Erythroblast (primary cell): Measurements from ENCODE around the gene ZNF138.
A peak's percentile ranks its signal among the peaks of the same experiment; 100 is the strongest.
"Not testable (repeated sequence)": the region's sequence is repeated elsewhere in the genome, so short reads cannot be mapped to it uniquely, and the experiment has no call there.

Experiments
- DNase-seq, 2 experiments: peaks; one replicate each; lab custom pipeline; 2025; lab: John Stamatoyannopoulos, UW
- GATA1 ChIP-seq: IDR thresholded peaks from 2 replicates; pipeline ENCODE4 v1.6.1; 2011; ENCODE audit warnings: low read depth, mild to moderate bottlenecking, control low read depth, low read length, moderate library complexity
- POLR2A ChIP-seq: IDR thresholded peaks from 2 replicates; pipeline ENCODE4 v1.6.1; 2011; ENCODE audit warnings: mild to moderate bottlenecking, low read length

Gene ZNF138

DNA sequence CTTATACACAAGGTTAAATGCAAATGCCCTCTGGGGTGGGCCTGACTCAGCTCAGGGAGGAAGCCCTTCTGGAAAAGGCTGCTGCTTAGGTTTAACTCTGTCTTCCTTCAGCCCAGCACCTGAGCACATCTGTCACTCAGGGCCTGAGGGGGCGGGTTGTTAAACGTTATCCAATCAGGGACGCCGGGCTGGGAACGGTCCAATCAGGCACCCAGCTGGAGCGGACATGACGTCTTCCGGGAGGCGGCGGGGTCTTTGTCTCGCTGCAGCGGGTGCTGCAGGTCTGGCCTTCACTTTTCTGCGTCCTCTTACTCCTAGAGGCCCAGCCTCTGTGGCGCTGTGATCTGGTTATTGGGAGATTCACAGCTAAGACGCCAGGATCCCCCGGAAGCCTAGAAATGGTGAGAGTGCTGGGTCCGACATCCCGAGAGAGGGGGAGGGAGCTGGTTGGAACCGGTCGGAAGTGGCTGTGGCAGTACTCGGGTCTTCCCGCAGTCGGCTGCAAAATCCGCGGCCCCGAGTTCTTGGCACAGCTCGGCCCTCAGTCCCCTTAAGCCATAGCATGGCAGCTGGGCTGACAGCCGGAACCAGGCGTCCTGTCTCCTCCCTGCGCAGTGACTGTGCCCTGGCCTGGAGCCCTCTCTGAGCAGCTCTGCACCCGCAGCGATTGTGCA lies at the start of gene ZNF138:
Gene ZNF138, plus strand, starts transcription at position 258 of the 674 bp plus-strand sequence. Its CDS starts 141 bp downstream, at position 399.
- peak; percentile 96 for DNase-seq

DNA sequence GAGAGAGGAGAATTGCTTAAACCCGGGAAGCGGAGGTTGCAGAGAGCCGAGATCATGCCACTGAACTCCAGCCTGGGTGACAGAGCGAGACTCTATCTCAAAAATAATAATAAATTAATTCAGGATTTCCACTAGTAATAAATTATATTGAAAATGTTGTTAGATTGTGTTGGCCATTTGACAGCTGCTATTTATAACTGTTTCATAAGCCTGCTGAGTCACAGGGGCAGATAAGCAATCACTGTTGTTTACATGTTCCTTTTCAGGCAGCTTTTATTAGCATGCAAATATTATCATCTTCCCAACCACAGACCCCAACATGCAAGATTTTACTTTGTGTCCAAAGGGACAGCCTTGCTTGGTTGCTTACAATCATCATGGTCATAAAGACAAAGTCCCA lies 49.5 kb upstream of the ZNF138 start:
- TF ChIP-seq GATA1 = no peak
- no peak for TF ChIP-seq POLR2A

More for the DNA sequence above, at the start of gene ZNF138:
- TF ChIP-seq POLR2A (peak; percentile 78), GATA1 (no peak)

GRCh38 chr7:64747802-64748201 lies 46.4 kb upstream of the ZNF138 start:
- no peak for DNase-seq
- no peak for TF ChIP-seq GATA1
- no peak for TF ChIP-seq POLR2A

More for the DNA sequence above, 49.5 kb upstream of the ZNF138 start:
- peak in 1 of 2 experiments; percentile 1 for DNase-seq

DNA sequence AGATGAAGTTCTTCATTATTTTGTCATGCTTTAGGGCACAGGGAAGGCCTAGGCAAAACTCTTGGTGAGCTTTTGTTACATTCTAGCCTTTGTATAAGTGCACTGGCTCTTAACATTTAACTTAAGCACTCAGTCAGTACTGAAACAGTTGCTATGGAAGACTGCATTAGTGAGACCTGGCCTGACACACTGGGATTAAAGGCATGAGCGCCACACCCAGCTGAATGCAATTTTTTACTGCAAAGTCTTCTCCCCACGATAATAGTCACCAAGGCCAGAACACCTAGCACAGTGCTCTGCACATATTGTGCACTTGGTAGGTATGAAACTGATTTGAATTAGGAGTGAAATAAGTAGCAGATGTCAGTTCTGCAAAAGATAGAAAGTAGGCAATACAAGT lies 41.2 kb upstream of the ZNF138 start:
- DNase-seq = no peak
- no peak for TF ChIP-seq POLR2A

DNA sequence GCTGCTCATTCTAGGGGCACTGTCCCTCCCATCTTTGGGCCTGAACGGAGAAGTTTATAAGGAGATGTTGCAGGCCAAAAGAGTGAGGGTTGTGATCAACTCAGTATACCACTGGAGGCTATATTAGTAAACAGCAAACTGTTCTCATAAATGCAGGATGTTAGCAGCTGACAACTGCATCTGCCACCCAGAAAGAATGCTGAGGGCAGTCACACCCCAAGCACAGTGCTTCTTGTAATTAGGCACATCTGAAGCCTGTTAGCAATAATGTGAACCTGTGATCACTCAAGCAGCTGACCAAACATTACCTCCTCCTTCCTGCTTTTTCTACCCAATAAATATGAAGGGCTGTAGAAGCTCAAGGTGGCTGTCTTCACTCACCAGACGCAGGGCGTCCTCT lies 38.4 kb upstream of the ZNF138 start:
- no peak for DNase-seq
- no peak for TF ChIP-seq POLR2A
- no peak for TF ChIP-seq GATA1

DNA sequence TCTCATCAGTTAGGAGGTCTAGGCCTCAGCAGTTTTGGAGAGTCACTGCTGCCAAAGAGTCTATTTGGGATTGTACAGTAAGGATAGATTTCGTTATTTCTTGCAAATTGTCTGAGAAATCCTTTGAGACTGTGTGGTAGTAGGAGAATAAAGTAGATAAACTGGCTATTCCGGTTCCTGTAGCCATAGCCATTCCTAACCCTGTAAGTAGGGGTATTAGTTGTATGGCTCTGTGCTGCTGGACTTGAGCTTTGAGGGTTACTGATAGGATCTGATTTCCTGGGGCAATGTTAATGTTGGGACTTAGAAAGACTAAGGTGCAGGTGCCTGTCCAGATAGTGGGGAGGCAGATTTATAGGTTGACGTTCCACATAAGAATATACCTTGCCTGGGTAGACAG lies 36.1 kb upstream of the ZNF138 start:
- no peak for DNase-seq
- no peak for TF ChIP-seq GATA1
- TF ChIP-seq POLR2A = no peak

DNA sequence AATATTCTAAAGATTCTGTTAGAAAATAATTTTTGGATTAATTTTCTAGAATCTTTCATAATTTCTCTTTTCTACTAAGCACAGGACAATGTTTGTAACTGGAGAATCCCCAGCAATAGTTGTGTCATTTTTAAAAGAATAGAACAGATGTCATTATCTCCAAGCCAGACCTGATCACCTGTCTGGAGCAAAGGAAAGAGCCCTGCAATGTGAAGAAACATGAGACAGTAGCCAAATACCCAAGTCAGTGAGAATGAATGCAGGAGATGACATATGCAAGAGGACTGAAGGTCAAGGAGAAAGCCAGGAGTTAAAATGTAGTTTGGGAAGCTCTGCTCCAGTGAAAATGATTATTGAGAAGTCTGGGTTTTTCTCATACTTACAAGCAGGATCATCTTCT lies 25.4 kb upstream of the ZNF138 start:
- TF ChIP-seq GATA1 (no peak), POLR2A (no peak)
- no peak for DNase-seq

DNA sequence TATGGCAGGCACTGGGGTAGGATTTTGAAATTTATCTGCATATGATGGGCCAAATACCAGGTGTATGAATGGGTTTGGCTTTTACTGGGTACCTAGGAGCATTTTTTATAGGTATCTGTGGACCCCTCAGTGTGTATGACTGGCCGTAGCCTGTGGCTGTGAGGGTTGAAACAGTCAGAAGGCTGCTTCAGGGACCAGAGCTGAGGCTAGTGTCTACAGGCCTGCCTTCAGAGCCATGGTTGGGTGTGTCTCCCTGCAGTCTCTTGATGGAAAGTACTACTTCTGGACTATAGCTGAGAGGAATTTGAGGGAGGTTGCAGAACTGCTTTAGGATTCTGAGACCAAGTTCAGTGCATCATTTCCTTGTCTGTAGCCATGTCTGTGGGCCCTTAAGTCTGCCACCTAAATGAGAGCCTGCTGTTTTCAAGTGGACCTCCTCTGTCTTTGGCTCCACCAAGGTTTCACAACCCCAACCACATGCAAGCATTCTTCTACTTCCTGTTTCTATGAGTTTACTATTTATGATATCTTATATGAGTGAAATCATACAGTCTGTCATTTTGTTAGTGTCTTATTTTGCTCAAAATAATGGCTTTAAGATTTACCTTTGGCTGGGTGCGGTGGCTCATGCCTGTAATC lies 19.9 kb upstream of the ZNF138 start:
- TF ChIP-seq GATA1 (no peak), POLR2A (no peak)
- no peak for DNase-seq

- DNase-seq = no peak
- TF ChIP-seq POLR2A (no peak), GATA1 (no peak)
Observed at GRCh38 chr7:64775289-64775688, 18.9 kb upstream of the ZNF138 start.

GRCh38 chr7:64784842-64785241 lies 9.4 kb upstream of the ZNF138 start:
- DNase-seq = not testable (repeated sequence)

GRCh38 chr7:64787295-64787694 lies 6.9 kb upstream of the ZNF138 start:
- no peak for DNase-seq
- TF ChIP-seq POLR2A = no peak
- TF ChIP-seq GATA1 = no peak

GRCh38 chr7:64789241-64789640 lies 5.0 kb upstream of the ZNF138 start:
- not testable (repeated sequence) for DNase-seq

DNA sequence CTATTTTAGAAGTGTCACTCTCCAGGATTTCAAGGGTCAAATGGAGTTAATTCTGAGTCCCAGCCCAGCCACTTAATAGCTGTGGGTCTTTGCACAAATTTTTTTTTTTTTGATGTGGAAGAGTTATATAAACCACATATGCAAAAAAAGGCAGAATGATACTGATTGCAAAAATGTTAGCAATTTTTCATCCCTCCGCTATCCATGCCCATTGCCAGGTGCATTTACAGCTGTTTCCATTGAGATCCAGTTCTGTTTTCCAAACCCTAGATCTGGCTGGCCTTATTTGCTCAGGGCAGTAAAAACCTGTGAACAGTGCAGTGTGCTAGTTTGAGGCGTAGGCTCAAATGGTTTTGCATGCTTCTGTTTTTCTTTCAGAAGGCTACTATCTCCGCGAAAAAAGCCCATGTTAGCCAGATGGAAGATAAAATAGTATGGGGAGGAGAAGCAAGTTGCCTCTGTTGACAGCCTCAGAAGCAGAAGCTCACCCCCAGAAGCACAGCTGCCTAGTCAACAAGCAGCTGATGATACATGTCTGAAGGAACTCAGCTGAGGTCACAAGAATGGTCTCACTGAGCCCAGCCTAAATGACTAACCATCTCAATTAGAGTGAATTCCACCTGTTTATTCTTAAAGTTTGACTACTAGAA lies 997 bp upstream of the ZNF138 start:
- peak; percentile 21 to 50 for DNase-seq
- no peak for TF ChIP-seq GATA1
- no peak for TF ChIP-seq POLR2A

DNA sequence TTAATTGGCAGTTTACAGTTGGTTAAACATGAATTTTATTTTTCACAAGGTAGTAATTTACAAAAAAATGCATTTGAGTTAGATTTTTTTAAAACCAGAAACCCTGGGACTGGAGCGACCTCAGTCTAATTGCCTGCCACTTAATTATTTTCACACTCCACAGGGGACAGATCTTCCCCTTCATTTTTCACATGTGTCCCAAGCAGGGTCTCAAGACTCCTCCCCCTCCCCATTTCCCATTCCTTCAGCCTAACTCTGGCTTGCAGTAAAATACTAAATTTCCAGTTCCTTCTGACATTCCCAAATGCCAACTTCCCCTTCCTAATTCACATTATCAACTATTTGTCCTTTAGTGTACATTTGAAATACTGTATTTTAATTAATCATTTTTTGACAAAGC lies 948 bp downstream of the ZNF138 start:
- DNase-seq = no peak
- TF ChIP-seq GATA1 = no peak

GRCh38 chr7:64799169-64799568 lies 4.9 kb downstream of the ZNF138 start:
- not testable (repeated sequence) for DNase-seq
